Coronary artery (tissue), 2 donors: ENCODE measurements around the gene DSN1.

Source experiments
- DNase-seq: peaks from one replicate; pipeline ENCODE4 v3.0.0-alpha.2; 2017; ENCODE audit warnings: low spot score
- H3K27ac ChIP-seq, 2 donors: fragments of 200-600 bp; sonication (generic); one replicate each; pipeline ENCODE4 v1.5.1; 2016 to 2019
- H3K4me3 ChIP-seq: fragments of 200-600 bp; sonication (generic); 2 replicates; pipeline ENCODE4 v1.5.1; 2016; ENCODE audit warnings: mild to moderate bottlenecking, moderate library complexity
- TF ChIP-seq, protein P1 (sequence below): fragments of 200-600 bp; sonication (generic); IDR thresholded peaks from one replicate; pipeline ENCODE4 v1.5.1; 2019; ENCODE audit warnings: antibody characterized with exemption

DSN1 gene

DNA sequence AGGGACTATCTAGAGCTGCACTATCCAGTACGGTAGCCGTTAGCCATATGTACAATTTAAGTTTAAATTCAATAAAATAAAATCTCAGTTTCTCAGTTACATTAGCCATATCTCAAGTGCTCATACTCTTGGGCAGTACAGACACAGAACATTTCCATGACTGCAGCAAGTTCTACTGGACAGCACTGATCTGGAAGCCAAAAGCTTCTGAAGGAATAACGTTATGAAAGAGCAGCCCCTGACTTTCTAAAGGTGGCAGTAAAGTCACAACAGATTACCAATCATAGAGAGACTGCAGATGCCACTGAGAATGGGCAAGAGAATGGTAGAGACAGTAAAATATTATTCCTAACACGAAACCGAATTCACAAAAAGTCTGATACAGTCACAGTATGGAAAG, 64.4 kb downstream of the DSN1 start:
- Histone ChIP-seq H3K4me3 (no peak overlapping the region), H3K27ac (peak overlapping the region; percentile 7 to 35)
- TF ChIP-seq, protein P1, sequence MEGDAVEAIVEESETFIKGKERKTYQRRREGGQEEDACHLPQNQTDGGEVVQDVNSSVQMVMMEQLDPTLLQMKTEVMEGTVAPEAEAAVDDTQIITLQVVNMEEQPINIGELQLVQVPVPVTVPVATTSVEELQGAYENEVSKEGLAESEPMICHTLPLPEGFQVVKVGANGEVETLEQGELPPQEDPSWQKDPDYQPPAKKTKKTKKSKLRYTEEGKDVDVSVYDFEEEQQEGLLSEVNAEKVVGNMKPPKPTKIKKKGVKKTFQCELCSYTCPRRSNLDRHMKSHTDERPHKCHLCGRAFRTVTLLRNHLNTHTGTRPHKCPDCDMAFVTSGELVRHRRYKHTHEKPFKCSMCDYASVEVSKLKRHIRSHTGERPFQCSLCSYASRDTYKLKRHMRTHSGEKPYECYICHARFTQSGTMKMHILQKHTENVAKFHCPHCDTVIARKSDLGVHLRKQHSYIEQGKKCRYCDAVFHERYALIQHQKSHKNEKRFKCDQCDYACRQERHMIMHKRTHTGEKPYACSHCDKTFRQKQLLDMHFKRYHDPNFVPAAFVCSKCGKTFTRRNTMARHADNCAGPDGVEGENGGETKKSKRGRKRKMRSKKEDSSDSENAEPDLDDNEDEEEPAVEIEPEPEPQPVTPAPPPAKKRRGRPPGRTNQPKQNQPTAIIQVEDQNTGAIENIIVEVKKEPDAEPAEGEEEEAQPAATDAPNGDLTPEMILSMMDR: no peak
- DNase-seq: no peak

DNA sequence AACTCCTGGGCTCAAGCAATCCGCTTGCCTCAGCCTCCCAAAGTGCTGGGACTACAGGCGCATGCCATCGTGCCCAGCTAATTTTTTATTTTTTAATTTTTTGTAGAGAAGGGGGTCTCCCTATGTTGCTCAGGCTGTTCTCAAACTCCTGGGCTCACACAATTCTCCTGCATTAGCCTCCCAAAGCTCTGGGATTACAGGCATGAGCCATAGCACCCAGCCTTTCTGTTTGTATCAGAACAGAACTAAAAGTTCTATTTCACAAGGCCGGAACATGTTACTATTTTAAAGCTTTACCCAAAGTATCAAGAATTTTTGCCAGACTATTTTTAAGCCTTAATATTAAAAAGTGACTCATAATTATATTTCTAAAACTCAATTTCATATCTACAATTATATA, 70.0 kb downstream of the DSN1 start:
- DNase-seq: peak; percentile 74
- TF ChIP-seq, protein P1: no peak
- peak overlapping the region; percentile 77 to 87 for H3K27ac ChIP-seq
- no peak overlapping the region for H3K4me3 ChIP-seq
